GM06990 (cell line): ENCODE data around the gene VSIR.

Experiments used
- DNase-seq: peaks from one replicate; pipeline ENCODE4 v3.0.0-alpha.2; 2011; ENCODE audit not compliant: insufficient read length; ENCODE audit errors: extremely low read depth
- H3K27me3 ChIP-seq: replicated peaks from 2 replicates; pipeline ENCODE4 v1.6.0; 2011; ENCODE audit warnings: low read length; ENCODE audit not compliant: control insufficient read depth, insufficient read depth
- H3K36me3 ChIP-seq: 2 replicates; pipeline ENCODE4 v1.5.1; 2011; ENCODE audit warnings: low read length; ENCODE audit not compliant: control insufficient read depth, insufficient read depth
- H3K4me3 ChIP-seq: replicated peaks from 2 replicates; pipeline ENCODE4 v1.5.1; 2011; ENCODE audit warnings: low read depth, mild to moderate bottlenecking, control low read depth, low read length
- CTCF ChIP-seq: IDR thresholded peaks from 2 replicates; pipeline ENCODE4 v1.5.1; 2011; ENCODE audit warnings: low read length, control low read depth, mild to moderate bottlenecking, inconsistent platforms; ENCODE audit not compliant: insufficient read depth, poor library complexity, severe bottlenecking

Gene VSIR

GRCh38 chr10:71710519-71710918 is 62.8 kb downstream of the VSIR start:
- Histone ChIP-seq H3K36me3 (no peaks in the 10 kb centered on the region), H3K4me3 (no peak overlapping the region), H3K27me3 (no peaks in the 10 kb centered on the region)
- no peak for DNase-seq
- TF ChIP-seq CTCF: no peak

- no peak overlapping the region for H3K4me3 ChIP-seq
- DNase-seq: no peak
- H3K36me3 ChIP-seq: no peaks in the 10 kb centered on the region
- no peak for TF ChIP-seq CTCF
- H3K27me3 ChIP-seq: no peaks in the 10 kb centered on the region
Measured at GRCh38 chr10:71708897-71709882, 64.1 kb downstream of the VSIR start.

- Histone ChIP-seq H3K27me3 (no peaks in the 10 kb centered on the region), H3K4me3 (no peak overlapping the region), H3K36me3 (no peaks in the 10 kb centered on the region)
- peak; percentile 96 for TF ChIP-seq CTCF
- peak; percentile 59 for DNase-seq
Measured at GRCh38 chr10:71708301-71708703, 65.0 kb downstream of the VSIR start.

- no peak for TF ChIP-seq CTCF
- H3K4me3 ChIP-seq: no peak overlapping the region
- no peaks in the 10 kb centered on the region for H3K27me3 ChIP-seq
- H3K36me3 ChIP-seq: no peaks in the 10 kb centered on the region
- DNase-seq: no peak
Measured at GRCh38 chr10:71707240-71707789, 66.0 kb downstream of the VSIR start.

- no peak for DNase-seq
- Histone ChIP-seq H3K27me3 (no peaks in the 10 kb centered on the region), H3K4me3 (no peak overlapping the region), H3K36me3 (no peaks in the 10 kb centered on the region)
- TF ChIP-seq CTCF: no peak
Measured at GRCh38 chr10:71706216-71707121, 66.9 kb downstream of the VSIR start.
